Endothelial cell of umbilical vein (primary cell): ENCODE results near the gene OLFML2A. TPM values are rescaled to one million over a fixed set of nuclear protein-coding genes. Genes with fewer than 3 reads are reported as not detected.

Experiments
- BruUV-seq: library from RNA; stranded (reverse); fragments of 400-500 nt; replicated peaks from 2 replicates; lab custom pipeline; 2021; lab: Mats Ljungman, UMichigan
- CTCF ChIA-PET: fragments of 300-600, 350-600 bp; sonication (Branson Sonifier 250); formaldehyde crosslinking; loops from one replicate; lab custom pipeline; 2021; ENCODE audit warnings: antibody characterized with exemption, inconsistent platforms; lab: Charles Lee
- POLR2A ChIA-PET: fragments of 300-600, 350-600 bp; sonication (Branson Sonifier 250); formaldehyde crosslinking; loops from one replicate; lab custom pipeline; 2021; ENCODE audit warnings: antibody characterized with exemption, inconsistent platforms; lab: Charles Lee
- DNase-seq: peaks from one replicate; pipeline ENCODE4 v3.0.0-alpha.2; 2011; ENCODE audit warnings: low read depth, low spot score
- FAIRE-seq: peaks from 2 replicates; lab custom pipeline; 2011; peaks lifted over from hg19 to GRCh38; lab: Jason Lieb, UNC
- H2AFZ ChIP-seq: 2 replicates; pipeline ENCODE4 v1.6.0; 2012; ENCODE audit warnings: low read depth, low read length, control low read depth, inconsistent platforms
- H3K27ac ChIP-seq: 2 replicates; pipeline ENCODE4 v1.5.1; 2011; ENCODE audit warnings: low read depth, mild to moderate bottlenecking, control low read depth, low read length, moderate library complexity; ENCODE audit not compliant: insufficient read depth
- H3K27me3 ChIP-seq, 2 experiments: 2 replicates each; pipeline versions ENCODE4 v1.6.0 to v1.6.1; 2011; ENCODE audit warnings: low read length in 2 of 2, mixed read lengths in 1 of 2; ENCODE audit not compliant: control insufficient read depth in 2 of 2, insufficient read depth in 2 of 2
- H3K36me3 ChIP-seq, 2 experiments: 2 replicates in 1 of 2; 3 replicates in 1 of 2; pipeline ENCODE4 v1.5.1; 2011; ENCODE audit warnings: low read length in 2 of 2, mild to moderate bottlenecking in 1 of 2, moderate library complexity in 1 of 2; ENCODE audit not compliant: control insufficient read depth in 2 of 2, insufficient read depth in 2 of 2; ENCODE audit errors: extremely low read depth in 1 of 2
- H3K4me1 ChIP-seq: 3 replicates; pipeline ENCODE4 v1.5.1; 2011; ENCODE audit warnings: mild to moderate bottlenecking, low read length; ENCODE audit not compliant: control insufficient read depth, insufficient read depth; ENCODE audit errors: extremely low read depth
- H3K4me2 ChIP-seq: 2 replicates; pipeline ENCODE4 v1.6.1; 2011; ENCODE audit warnings: low read length, control low read depth, mixed read lengths; ENCODE audit not compliant: insufficient read depth
- H3K4me3 ChIP-seq, 3 experiments: fragments of 200-600 bp in 1 of 3; sonication (generic), shearing (Covaris generic) in 1 of 3; replicated peaks in 1 of 3; 2 replicates each; pipeline ENCODE4 v1.5.1; 2011 to 2016; ENCODE audit warnings: control low read depth in 3 of 3, low read length in 3 of 3, mild to moderate bottlenecking in 2 of 3, inconsistent platforms in 1 of 3, low read depth in 1 of 3, moderate library complexity in 1 of 3; ENCODE audit not compliant: insufficient read depth in 1 of 3
- H3K79me2 ChIP-seq: 2 replicates; pipeline ENCODE4 v1.6.0; 2012; ENCODE audit warnings: low read length, inconsistent platforms; ENCODE audit not compliant: control insufficient read depth, insufficient read depth
- H3K9ac ChIP-seq: replicated peaks from 2 replicates; pipeline ENCODE3; 2011; ENCODE audit warnings: low read length, control low read depth; ENCODE audit not compliant: insufficient read depth; ENCODE audit errors: extremely low read depth
- H3K9me1 ChIP-seq: replicated peaks from 3 replicates; pipeline ENCODE4 v1.6.0; 2011; ENCODE audit warnings: mild to moderate bottlenecking, low read length; ENCODE audit not compliant: control insufficient read depth, insufficient read depth; ENCODE audit errors: extremely low read depth
- H3K9me3 ChIP-seq: replicated peaks from 2 replicates; pipeline ENCODE4 v1.5.1; 2012; ENCODE audit warnings: low read length, inconsistent platforms; ENCODE audit not compliant: control insufficient read depth, insufficient read depth
- H4K20me1 ChIP-seq: replicated peaks from 2 replicates; pipeline ENCODE3; 2011; ENCODE audit warnings: mild to moderate bottlenecking, low read length; ENCODE audit not compliant: control insufficient read depth, insufficient read depth; ENCODE audit errors: extremely low read depth
- FOS ChIP-seq: IDR thresholded peaks from 2 replicates; pipeline ENCODE4 v1.6.1; 2011; ENCODE audit warnings: mild to moderate bottlenecking, low read length, moderate library complexity, borderline replicate concordance; ENCODE audit not compliant: insufficient read depth
- JUN ChIP-seq: IDR thresholded peaks from 2 replicates; pipeline ENCODE4 v1.6.1; 2011; ENCODE audit warnings: borderline replicate concordance, low read depth; ENCODE audit not compliant: insufficient read length, insufficient read depth
- POLR2A ChIP-seq: IDR thresholded peaks from 2 replicates; pipeline ENCODE4 v1.6.1; 2012; ENCODE audit warnings: low read depth, mild to moderate bottlenecking, control low read depth, low read length
- POLR2AphosphoS5 ChIP-seq: IDR thresholded peaks from 2 replicates; pipeline ENCODE4 v1.6.1; 2012; ENCODE audit warnings: low read depth, mild to moderate bottlenecking, control low read depth, low read length, moderate library complexity; ENCODE audit not compliant: insufficient read depth
- dilution Hi-C: fragments of 300-500 bp; cut with MboI; formaldehyde crosslinking; loops from one replicate; pipeline ENCODE4 v1.15.0; 2019; ENCODE audit warnings: low sequenced_read_pairs; ENCODE audit not compliant: extremely low pct_ligation_motif_present
- intact Hi-C: fragments of 100-400 bp; cut with micrococcal nuclease; formaldehyde crosslinking; loops from one replicate; pipeline ENCODE4 v1.10.0; 2022
- polyA plus RNA-seq, 4 experiments: library from polyadenylated mRNA; depleted of rRNA in 3 of 4; stranded (reverse) in 3 of 4; unstranded in 1 of 4; fragments of >200 nt; gene quantifications; 2 replicates each; pipeline versions ENCODE4 v1.2.1 to v1.2.3, GENCODE V29; 2011 to 2012; ENCODE audit warnings: missing spikeins in 1 of 4
- total RNA-seq: library from RNA; stranded (reverse); gene quantifications from 2 replicates; pipeline ENCODE4 v1.2.3, GENCODE V29; 2021
- TF ChIP-seq, protein P1 (sequence below): IDR thresholded peaks from 2 replicates; pipeline ENCODE4 v1.6.1; 2011; ENCODE audit not compliant: insufficient read depth, insufficient read length

Gene OLFML2A
- total and polyA plus RNA-seq, 2 donors (not counting 3 experiments of a cell fraction or from before 2014, with no cell fraction given), result 0.92 to 1.1 TPM

DNA sequence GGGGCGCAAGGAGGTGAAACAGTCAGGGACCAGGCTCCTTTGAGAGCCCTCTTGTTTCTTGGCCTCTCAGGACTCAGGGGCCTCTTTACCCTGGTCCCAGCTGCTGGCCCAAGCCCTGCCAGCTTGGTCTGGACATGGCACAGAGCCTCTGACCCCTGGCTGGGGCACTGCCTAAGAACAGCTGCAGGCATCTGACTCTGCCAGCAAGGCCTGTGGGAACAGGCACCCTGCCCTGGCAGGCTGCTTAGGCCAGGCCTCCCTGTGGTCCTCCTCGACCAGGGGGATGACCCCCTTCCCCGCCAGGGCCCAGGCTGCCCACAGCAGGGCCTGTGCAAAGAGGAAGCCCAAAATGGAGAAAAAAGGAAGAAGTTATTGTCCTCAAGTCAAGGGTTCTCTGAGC is 25.5 kb downstream of the OLFML2A start:
- Histone ChIP-seq H3K4me2 (no peak overlapping the region), H3K79me2 (no peaks in the 10 kb centered on the region), H3K4me3 (no peak overlapping the region), H4K20me1 (no peaks in the 10 kb centered on the region), H3K36me3 (no peaks in the 10 kb centered on the region), H3K9me3 (no peaks in the 10 kb centered on the region), H3K4me1 (peaks cover 8% of the 10 kb centered on the region), H2AFZ (no peak overlapping the region), H3K9me1 (no peaks in the 10 kb centered on the region), H3K27ac (no peak overlapping the region), H3K27me3 (peaks cover 10 to 12% of the 10 kb centered on the region in 2 experiments), H3K9ac (no peak overlapping the region)
- intact Hi-C loops (no loop called here), dilution Hi-C loops (no loop called here)
- FAIRE-seq (no peak), DNase-seq (no peak)
- no TSS peak for BruUV-seq
- ChIA-PET CTCF (interaction anchor here (1.1 to 1.2 kb wide), 2 partner anchors 37 to 51 kb away, joined by 3 read pairs; partner anchors contain the start of gene WDR38), POLR2A (no interaction called here)
- TF ChIP-seq POLR2A, result no peak
- TF ChIP-seq POLR2AphosphoS5, result no peak

DNA sequence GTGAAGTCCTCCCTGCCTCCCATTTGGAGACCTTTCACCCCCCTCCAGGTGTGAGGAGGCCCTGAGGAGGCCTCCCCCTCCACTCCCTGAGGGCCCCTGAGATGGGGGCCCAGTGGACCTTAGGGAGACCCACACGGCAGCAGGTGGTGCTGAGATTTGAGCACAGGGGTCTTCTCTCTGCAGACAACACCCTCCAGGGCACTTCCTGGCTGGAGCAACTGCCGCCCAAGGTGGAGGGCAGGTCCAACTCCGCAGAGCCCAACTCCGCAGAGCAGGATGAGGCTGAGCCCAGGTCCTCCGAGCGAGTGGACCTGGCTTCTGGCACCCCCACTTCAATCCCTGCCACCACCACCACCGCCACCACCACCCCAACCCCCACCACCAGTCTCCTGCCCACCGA is 27.0 kb downstream of the OLFML2A start:
- peaks cover 10 to 12% of the 10 kb centered on the region in 2 experiments for H3K27me3 ChIP-seq
- no peaks in the 10 kb centered on the region for H3K36me3 ChIP-seq
- H3K27ac ChIP-seq, result no peak overlapping the region
- BruUV-seq, result no TSS peak
- H3K4me1 ChIP-seq, result peaks cover 8% of the 10 kb centered on the region
- DNase-seq (no peak), FAIRE-seq (no peak)
- POLR2A ChIA-PET, result no interaction called here
- intact Hi-C loops (no loop called here), dilution Hi-C loops (no loop called here)
- CTCF ChIA-PET, result interaction anchor here (1.0 kb wide), 1 partner anchor 10 kb away, joined by 4 read pairs; no protein-coding TSS in a partner anchor
- no peaks in the 10 kb centered on the region for H4K20me1 ChIP-seq
- H3K4me2 ChIP-seq, result no peak overlapping the region
- TF ChIP-seq, protein P1, sequence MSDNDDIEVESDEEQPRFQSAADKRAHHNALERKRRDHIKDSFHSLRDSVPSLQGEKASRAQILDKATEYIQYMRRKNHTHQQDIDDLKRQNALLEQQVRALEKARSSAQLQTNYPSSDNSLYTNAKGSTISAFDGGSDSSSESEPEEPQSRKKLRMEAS, result no peak
- no peak for TF ChIP-seq FOS
- TF ChIP-seq JUN, result no peak
- no peak for TF ChIP-seq POLR2A
- no peaks in the 10 kb centered on the region for H3K9me1 ChIP-seq
- H3K79me2 ChIP-seq, result no peaks in the 10 kb centered on the region
- no peak overlapping the region for H3K9ac ChIP-seq
- H3K9me3 ChIP-seq, result no peaks in the 10 kb centered on the region
- no peak overlapping the region for H3K4me3 ChIP-seq
- no peak overlapping the region for H2AFZ ChIP-seq
